Measurements from ENCODE around the gene CD96.
"Not testable (repeated sequence)": the region's sequence is repeated elsewhere in the genome, so short reads cannot be mapped to it uniquely, and the experiment has no call there.

CD96 gene, protein sequence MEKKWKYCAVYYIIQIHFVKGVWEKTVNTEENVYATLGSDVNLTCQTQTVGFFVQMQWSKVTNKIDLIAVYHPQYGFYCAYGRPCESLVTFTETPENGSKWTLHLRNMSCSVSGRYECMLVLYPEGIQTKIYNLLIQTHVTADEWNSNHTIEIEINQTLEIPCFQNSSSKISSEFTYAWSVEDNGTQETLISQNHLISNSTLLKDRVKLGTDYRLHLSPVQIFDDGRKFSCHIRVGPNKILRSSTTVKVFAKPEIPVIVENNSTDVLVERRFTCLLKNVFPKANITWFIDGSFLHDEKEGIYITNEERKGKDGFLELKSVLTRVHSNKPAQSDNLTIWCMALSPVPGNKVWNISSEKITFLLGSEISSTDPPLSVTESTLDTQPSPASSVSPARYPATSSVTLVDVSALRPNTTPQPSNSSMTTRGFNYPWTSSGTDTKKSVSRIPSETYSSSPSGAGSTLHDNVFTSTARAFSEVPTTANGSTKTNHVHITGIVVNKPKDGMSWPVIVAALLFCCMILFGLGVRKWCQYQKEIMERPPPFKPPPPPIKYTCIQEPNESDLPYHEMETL

DNA sequence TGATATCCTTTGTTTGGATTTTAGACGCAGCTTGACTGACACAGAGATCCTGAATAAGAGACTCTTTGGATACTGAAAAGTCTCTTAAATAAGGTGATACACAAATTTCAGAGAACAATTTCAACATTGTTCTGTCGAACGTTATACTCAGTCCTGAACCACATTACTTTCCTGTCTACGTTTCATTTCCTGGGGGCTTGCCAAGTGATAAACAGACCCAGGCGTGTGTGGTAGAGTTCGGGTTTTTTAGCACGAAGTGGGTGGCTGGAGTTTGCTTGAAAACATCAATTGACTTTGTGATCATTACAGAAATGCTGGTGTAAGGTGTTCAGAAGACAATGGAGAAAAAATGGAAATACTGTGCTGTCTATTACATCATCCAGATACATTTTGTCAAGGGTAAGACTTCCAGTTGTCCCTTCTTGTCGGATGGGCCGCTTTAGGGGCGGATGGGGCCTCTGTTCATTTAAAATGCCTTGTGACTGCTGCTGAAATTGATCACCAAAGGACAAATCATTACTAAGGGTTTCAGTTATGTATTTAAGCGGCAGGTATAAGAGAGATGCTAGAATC lies at the start of gene CD96:
CD96 (plus strand) TSS at position 287 of the 573 bp plus-strand sequence; CDS start at position 339, 52 bp downstream.
- no peak for DNase-seq (ENCODE audit: low spot score)

DNA sequence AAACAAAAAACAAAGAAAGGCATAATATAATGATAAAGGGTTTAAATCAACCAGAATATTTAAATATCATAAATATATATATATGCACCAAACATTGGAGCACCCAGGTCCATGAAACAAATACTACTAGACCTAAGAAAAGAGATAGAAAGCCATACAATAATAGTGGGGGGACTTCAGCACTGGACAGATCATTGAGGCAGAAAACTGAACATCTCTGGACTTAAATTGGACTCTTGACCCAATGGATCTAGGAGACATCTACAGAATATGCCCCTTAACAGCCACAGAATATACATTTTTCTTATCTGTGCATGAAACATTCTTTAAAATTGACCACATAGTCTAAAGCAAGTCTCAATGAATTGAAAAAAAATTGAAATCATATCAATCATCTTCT lies 48.7 kb upstream of the CD96 start:
- no peak for DNase-seq (ENCODE audit: low spot score)

DNA sequence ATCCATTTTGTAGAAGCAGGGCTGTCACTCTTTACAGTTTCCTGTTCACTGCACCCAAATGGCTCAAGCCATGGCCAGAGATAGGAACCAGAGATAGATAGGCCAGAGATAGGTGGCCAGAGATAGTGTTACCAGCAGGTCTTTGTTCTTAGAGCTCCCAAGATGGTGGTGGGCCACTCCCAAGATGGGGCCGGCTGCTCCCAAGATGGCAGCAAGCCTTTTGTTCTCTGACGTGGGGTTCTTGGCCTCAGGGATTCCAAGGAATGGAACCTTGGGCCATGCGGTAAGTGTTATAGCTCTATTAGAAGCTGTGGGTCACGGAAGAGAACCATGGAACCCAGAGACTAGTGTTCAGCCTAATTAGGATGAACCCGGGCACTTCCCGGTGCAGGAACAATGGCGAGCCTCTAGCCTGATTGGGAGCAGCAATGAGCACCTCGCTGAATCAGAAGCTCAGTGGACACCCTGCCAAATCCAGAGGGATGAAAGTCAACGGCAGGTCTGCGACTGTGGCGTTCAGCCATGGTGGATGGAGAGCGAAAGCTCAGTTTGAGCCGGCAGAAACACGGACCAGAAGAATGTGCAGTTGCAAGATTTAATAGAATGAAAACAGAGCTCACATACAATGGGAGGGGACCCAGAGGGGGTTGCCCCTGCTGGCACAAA lies 45.0 kb upstream of the CD96 start:
- no peak for DNase-seq (ENCODE audit: low spot score)

DNA sequence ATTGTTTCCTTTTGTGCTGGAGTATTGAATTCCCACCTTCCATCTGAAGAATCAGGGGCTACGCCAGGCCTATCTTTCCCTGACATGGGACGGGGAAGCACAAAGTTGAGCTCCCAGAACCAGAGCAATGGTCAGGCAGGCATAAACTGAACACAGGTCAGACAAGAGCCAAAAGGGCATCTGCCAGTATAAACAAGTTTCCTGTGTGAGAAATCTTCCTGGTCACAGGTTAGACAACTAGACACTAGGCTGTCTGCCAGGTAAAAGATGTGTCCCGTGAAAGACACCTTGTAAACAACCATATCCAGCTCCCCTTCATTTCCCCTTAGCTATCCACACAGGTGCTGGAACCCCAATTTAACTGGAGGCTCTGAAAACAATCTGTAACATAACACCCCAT lies 44.0 kb upstream of the CD96 start:
- DNase-seq (ENCODE audit: low spot score): no peak

DNA sequence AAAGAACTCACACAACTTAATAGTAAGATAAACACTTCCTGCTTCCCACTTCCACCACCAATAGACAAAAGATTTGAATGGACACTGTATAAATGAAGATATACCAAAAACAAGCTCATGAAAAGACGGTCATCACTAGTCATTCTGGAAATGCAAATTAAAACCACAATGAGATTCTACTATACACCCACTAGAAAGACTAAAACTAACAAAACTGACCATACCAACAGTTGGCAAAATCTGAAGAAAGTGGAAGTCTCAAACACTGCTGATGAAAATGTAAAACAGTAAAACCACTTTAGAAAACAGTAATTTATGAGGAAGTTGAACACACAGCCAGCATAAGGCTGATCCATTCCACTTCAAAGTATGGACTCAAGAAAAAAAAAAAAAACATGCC lies 35.6 kb upstream of the CD96 start:
- DNase-seq (ENCODE audit: low spot score): no peak

DNA sequence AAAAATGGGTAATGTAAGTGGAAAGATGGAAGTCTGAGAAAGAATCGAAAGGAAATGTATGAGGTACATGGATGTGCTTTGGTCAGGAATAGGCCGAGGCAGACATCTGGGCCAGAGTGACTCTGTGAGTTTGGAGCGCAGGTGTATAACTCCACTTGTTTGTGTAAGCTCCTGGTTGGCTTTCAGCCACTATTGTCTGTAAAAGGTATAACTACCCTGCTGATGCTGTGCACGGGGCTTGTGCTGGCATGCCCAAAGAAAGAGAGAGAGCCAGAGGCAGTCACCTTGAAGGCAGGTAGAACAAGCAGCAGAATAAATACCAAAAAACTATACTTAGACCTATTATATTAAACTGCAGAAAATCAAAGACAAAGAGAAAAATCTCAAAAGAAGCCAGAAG lies 32.7 kb upstream of the CD96 start:
- no peak for DNase-seq (ENCODE audit: low spot score)

DNA sequence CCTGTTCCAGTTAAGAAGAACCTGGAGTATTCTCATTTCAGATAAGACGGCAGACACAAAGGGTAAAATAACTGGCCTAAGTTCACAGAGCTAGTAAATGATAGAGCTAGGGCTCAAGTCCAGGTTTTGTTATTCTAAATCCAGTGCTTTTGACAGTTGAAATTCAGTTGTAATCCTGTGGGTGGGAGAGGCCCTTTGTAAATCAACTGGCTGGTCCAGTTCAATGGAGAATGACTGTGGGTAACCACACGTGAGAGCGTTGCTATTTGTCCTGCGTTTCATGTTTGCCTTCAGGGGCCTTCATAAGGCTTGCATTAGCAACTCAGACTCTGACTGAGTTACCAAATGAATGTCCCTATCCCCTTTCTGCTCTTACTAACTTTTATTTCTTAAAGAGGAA lies 24.2 kb upstream of the CD96 start:
- DNase-seq (ENCODE audit: low spot score): peak; percentile 10

DNA sequence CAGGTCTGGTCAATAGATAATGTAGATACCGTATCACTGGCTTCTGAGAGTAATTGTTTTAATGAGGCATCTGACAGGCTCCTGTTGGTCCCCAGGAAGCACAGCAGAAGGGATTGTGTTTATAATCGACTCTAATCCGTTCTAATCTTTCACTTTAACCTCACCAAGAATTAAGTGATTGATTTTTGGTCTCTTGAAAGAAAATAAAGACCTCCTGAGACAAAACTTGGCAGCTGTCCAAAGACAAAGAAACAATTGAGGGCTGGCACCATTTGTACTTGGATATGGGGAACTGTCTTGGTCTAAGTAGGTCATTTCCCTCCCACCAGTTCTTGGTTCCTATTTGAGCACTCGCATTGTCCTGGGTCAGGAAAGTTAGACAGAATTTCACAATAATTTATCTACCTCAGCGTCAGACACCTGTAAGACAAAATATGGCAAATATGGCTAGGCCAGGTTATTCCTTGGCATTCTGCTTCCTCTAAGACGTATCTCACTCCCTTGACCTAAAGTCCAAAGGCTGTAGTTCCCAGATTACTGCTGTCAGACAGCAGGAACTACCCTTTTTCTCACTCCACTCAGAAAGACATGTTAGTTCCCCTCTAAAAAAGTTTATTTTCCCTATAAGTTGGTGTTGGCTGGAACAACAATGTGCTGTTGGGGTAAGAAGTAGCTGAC lies 22.7 kb upstream of the CD96 start:
- no peak for DNase-seq (ENCODE audit: low spot score)

DNA sequence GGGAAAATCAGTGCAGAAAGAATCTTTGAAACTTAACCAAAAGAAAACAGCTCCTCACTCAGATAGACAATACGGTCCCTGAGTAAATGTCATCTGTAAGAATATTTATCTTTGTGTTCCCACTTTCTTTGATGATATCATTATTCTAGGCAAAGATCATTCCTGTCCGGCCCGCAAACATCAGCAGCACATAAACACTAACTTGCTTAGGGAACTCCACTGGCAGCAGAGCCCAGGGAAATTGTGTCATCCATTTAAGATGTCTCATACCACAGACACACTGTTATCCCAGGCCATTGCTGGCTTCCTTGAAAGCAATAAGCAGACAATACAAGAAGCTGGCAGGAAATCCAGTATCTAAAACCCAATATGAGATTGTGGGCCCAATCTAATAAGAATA lies 20.1 kb upstream of the CD96 start:
- DNase-seq (ENCODE audit: low spot score): no peak

DNA sequence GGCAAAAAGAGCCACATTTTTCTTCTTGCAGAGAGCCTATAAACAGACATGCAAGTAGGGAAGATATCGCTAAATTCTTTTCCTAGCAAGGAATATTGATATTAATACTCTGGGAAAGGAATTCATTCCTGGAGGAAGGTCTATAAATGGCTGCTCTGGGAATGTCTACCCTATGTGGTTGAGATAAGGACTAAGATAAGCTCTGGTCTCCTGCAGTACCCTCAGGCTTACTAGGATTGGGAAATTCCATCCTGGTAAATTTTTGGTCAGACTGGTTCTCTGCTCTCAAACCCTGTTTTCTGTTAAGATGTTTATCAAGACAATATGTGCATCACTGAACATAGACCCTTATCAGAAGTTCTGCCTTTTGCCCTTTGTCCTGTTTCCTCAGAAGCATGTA lies 17.5 kb upstream of the CD96 start:
- DNase-seq (ENCODE audit: low spot score): not testable (repeated sequence)

DNA sequence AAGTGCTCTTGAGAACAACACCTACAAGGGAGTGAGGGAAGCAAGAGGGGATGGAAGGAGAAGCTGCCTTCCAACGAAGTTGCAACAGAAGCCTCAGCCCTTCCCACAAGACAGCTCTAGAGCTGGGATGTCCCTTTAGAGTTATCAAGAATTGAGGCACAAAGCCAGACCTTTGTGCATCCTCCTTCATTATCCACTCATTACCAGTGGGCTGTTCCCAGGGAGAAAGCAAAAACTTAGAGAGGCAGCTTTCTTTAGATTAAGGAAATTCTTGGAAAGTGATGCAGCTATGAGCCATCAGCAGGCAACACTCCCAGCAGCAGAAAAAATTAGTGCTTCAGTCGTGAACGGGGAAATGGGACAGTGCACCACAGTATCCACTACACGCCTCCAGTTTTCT lies 10.6 kb upstream of the CD96 start:
- no peak for DNase-seq (ENCODE audit: low spot score)

DNA sequence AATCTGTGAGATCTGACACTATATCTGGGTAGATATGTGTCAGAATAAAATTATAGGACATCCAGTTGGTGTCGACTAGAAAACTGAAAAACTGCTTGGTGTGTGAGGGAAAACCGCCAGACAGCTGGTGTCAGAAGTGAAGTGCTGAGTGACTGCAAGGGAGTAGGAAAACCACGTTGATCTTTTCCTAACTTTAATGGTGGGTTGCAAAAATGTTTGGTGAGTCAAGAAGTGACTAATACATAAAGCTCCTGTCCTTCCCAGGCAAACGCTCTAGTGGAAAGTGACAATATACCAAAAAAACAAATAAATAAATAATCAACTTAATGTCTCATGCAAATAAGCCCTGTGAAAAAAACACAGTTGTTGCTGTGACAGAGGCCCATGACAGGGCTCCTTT lies 7.3 kb upstream of the CD96 start:
- DNase-seq (ENCODE audit: low spot score): no peak

DNA sequence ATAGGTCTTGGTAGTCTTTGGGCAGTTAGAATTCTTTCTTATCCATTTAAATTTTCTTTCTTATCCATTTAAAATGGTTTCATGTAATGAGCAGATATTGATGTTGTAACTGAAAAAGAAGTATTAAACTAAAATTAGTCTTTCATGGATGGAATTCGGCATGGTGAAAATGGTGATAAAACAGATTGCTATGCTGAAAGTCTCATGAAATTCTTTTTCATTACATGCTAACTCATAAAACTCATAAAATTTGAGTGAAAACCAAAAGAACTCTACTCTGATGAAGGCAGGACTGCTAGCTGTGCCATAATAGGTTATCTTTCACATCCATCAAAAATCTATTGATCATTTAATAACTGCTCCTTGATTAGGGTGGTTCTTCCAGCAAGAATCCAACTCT lies 3.9 kb upstream of the CD96 start:
- no peak for DNase-seq (ENCODE audit: low spot score)

DNA sequence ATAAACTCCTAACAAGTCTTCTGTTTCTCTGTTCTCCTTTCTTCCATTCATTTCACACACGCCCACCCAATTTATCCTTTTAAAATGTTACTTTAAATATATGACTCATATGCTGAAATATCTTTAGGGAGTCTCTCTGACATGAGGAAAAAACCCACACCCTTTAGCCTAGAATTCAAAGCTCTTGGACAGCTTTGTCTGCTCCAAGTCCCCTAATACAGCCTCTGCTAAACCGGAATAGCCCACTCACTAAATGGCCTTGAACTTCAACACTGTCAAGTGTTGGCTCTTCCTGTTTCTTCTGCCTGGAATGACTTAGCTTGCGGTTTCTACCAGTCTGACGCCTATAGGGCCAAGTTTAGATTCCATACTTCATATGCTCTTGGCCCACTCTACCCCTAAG lies 3.3 kb upstream of the CD96 start:
- no peak for DNase-seq (ENCODE audit: low spot score)

DNA sequence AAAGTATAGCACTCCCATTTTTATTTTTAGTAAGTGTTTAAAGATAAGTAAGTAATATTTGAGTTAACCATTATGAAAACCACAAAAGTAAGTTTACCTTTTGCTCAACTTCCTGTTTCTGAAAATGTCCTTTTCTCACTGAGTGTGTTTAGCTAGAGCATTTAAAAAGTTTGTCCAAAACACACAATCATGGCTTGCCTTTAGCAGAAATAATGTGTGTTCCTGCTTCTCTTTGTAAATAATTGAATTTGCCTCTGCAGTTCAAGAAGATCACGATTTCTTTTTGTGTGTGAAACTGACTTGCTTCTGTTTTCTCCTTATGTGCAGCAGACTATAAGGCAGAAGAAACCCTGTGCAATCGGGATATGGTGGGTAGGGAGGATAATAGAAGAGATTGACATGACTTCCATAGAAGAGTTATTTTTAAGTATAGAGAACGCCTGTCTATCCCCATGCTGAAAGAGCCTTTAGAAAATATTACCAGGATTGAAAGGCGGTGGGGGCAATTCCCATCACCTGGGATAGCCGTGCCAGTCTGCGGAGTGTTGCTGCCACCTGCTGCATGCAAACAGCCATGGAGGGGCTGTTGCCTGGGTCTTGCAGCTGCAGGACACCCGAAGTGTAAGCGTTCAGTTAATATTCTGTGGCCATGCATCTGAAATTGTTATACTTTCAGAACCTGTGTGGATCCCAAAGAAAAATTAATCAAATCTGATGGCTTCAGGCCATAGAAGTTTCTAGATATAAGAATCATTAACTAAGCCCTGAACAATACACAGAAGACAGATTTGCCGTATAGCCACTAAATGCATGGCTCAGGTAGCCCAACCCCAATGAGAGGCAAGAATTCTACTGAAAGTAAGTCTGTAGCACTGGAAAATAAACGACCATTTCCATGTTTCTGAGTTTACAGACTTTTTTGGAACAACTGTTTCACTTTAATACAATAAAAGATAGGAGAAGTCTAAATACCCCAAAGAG lies 2.4 kb upstream of the CD96 start:
- DNase-seq (ENCODE audit: low spot score): peak; percentile 70

DNA sequence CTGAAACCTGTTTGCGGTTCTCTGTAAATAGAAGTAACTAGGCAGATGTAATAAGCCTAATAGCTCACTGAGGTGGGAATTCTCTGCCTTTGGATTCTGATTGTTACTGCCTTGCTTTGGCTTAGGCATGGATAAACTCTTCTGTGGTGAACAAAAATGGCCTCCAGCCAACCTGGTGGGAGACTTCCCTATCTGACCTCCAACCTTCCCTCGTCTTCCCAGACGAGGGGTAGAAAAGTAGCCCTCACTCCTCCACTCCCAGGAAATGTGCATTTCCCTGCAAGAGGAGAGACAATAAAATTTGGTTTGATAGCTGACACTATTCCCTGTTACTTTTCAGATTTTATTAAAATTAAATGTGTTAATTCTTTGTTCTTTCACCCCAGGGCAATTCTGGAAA lies 606 bp upstream of the CD96 start:
- DNase-seq (ENCODE audit: low spot score): no peak

DNA sequence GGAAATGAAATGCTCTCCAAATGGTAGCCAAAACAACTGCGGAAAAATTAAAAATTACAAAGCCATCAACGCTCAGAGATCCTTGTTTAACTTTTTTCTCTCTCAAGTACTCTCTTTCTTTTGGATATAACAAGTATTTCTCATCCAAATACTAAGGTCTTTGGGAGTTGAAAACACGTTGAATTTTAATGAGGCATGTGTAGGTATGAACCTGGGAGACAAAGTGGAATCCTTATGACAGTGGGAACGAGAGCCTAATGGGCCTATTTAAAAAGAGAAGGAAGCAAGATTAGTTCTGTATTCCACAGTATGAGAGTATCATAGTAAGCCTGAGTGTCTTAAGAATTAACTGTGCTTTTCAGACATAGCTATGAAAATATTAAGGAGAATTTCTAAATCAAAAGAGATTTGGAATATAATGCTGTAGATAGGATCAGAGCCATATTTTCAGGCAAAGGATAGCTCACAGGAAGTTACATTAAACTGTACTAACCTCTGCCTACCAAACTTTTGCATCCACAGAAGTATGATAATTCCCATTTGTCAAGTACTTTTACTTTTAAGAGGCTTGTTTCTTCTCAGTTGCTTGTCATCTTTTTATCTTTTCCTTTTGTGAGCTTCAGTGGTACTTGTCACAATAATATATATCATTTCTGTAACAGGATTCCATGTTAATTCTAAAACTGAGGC lies 759 bp downstream of the CD96 start:
- DNase-seq (ENCODE audit: low spot score): no peak

DNA sequence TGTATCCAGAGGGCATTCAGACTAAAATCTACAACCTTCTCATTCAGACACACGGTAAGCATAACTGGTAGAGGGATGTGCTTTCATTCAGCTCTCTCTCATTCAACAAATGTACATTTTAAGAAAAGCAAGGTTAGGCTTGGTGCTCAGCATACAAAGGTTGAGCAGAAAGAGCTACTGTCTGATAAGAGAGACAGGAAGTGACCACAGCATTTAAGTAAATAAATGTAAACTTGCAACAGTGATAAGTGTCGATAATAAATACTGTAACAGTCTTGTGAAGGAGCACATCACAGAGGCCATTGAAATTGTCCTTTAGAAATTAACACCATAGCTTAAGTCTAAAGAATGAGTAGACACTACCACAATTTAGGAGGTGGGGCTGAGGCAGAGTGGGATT lies 3.4 kb downstream of the CD96 start:
- no peak for DNase-seq (ENCODE audit: low spot score)

DNA sequence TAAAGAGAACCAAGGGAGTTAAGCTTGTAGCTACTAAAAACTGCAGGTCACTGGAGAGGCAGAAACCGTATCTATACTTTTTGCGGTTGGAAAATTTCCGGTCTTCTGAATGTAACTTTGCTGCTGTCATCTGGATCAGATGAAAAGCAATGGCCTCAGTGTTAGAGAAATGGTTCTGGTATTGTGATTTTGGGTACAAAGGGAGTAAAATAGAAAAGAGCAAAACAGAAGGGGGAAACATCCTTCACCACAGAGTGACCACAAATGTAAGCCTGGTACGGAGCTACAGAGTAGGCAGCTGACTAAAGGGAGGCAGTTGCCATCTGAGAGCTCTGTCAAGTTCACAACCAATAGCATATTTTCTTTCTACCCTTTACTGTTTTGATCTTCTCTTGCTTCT lies 5.6 kb downstream of the CD96 start:
- DNase-seq (ENCODE audit: low spot score): no peak

DNA sequence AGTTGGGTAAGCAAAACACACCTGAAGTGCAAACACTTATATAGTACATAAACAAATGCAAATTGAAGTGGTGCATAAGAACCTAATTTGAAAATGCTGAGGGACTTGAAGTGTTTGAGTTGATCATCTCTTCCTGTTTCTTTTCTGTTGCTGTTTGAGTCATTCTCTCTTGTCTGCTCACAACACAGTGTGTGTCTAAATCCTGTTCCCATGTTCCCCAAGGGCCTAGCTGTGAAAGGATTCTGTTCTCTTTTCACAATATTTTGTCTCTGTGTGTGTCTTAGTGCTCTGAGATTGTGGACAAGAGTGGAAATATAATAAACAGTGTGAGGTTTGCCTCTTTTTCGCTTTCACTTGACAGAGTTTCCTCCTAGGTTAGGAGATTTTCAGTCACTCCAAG lies 6.1 kb downstream of the CD96 start:
- DNase-seq (ENCODE audit: low spot score): no peak

DNA sequence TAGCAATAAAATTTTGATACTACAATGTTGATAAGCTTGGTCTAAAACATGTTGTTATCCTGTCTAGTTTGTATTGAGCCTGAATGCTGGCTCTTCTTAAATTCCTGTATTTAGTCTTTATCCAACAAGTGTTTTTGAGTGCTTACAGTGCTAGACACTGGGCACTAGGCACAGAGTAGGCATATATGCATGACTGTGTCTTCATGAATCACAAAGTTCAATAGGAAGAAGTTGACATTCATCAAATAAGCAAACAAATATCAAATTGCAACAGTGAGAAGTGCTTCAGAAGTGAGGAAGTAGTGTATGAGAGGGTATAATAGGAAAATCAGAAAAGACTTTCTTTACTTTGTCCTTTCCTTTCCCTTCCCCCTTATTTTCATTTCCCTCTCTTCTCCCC lies 6.8 kb downstream of the CD96 start:
- DNase-seq (ENCODE audit: low spot score): no peak

Data from iPS-NIHi11 (cell line).